Spinal cord (tissue), 10 donors: ENCODE measurements around the gene IL36A. TPM values are rescaled to one million over a fixed set of nuclear protein-coding genes. Genes with fewer than 3 reads are reported as not detected.
A peak's percentile ranks its signal among the peaks of the same experiment; 100 is the strongest.

Source experiments
- DNase-seq, 6 donors: peaks; one replicate each; pipeline versions ENCODE4 v3.0.0 to v3.0.0-alpha.2; 2013 to 2015; ENCODE audit warnings: low spot score in 6 of 6, low read depth in 4 of 6
- H3K27ac ChIP-seq: one replicate; pipeline ENCODE4 v1.5.1; 2013; ENCODE audit warnings: low read depth, low read length, control low read depth
- H3K27me3 ChIP-seq: one replicate; pipeline ENCODE4 v1.6.1; 2013; ENCODE audit warnings: low read length; ENCODE audit not compliant: control insufficient read depth, insufficient read depth
- H3K36me3 ChIP-seq: one replicate; pipeline ENCODE4 v1.6.1; 2013; ENCODE audit warnings: low read length; ENCODE audit not compliant: control insufficient read depth, insufficient read depth
- H3K4me1 ChIP-seq: one replicate; pipeline ENCODE4 v1.6.1; 2013; ENCODE audit warnings: low read length; ENCODE audit not compliant: control insufficient read depth, insufficient read depth
- H3K4me3 ChIP-seq: one replicate; pipeline ENCODE4 v1.5.1; 2013; ENCODE audit warnings: low read depth, low read length, control low read depth
- H3K9me3 ChIP-seq: one replicate; pipeline ENCODE4 v1.6.1; 2013; ENCODE audit warnings: low read length; ENCODE audit not compliant: control insufficient read depth, insufficient read depth
- WGBS: methylation state at CpG from one replicate; pipeline ENCODE4 v1.1.5; 2013; ENCODE audit warnings: missing lambda C conversion rate; ENCODE audit not compliant: insufficient coverage; 5-methylcytosine and 5-hydroxymethylcytosine counted together
- polyA plus RNA-seq, 2 donors: library from polyadenylated mRNA; unstranded; fragments of 120-200 nt; gene quantifications; one replicate each; pipeline ENCODE4 v1.2.1, GENCODE V29; 2013; ENCODE audit not compliant: insufficient read length in 2 of 2
- total RNA-seq, 2 donors: library from RNA; depleted of rRNA in 1 of 2; stranded (reverse); fragments of 120-200 nt in 1 of 2; fragments of >200 nt in 1 of 2; gene quantifications; one replicate each; pipeline versions ENCODE4 v1.2.3 to v1.2.4, GENCODE V29; 2013 to 2014
- donor health status: healthy.

The IL36A gene
- total and polyA plus RNA-seq, 4 donors, result not detected

DNA sequence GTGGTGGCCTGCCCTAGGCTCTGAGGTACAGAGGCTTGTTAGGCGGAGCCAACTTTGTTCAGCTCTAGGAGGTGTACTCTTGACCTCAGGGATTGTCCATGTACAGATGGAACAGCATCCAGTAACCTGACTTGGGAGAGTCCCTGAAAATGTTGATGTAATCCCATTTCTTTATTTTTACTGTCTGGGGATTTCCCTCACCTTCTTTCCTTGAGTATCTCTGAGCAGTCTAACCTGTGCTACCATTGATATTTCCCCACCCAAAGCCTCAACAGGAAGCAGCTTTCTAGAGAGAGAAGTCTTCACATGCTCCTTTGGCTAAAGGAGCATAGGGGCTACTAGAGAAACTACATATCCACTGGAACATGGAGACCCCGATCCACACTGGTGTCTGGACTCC, 10.4 kb downstream of the IL36A start:
- Histone ChIP-seq H3K4me3 (no peak overlapping the region), H3K27ac (no peak overlapping the region), H3K27me3 (no peaks in the 10 kb centered on the region), H3K4me1 (no peaks in the 10 kb centered on the region), H3K9me3 (no peaks in the 10 kb centered on the region), H3K36me3 (no peaks in the 10 kb centered on the region)
- WGBS, result 88% methylated on average over 2 of the region's 2 CpGs
- DNase-seq, result no peak

GRCh38 chr2:113018509-113018908, 13.2 kb downstream of the IL36A start:
- Histone ChIP-seq H3K4me3 (no peak overlapping the region), H3K27ac (no peak overlapping the region), H3K9me3 (no peaks in the 10 kb centered on the region), H3K4me1 (no peaks in the 10 kb centered on the region), H3K36me3 (no peaks in the 10 kb centered on the region), H3K27me3 (no peaks in the 10 kb centered on the region)
- DNase-seq, result no peak
- WGBS, result 64% methylated on average over 3 of the region's 3 CpGs

DNA sequence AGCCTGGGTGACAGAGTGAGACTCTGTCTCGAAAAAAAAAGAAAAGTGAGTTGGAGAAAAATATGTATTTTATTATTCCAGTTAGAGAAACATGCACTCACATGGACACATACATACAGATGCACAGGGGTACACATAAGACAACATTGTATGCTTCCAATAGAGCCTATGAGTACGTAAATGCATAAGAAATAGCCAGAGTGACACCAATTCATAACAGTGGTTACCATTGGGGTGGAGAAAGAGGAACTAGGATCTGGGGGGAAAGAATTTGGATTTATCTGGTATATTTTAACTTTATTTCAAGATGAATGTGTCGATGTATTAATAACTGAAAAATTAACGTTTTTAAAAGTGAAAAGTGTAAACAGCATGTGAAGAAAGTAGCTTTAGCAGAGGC, 16.1 kb downstream of the IL36A start:
- no CpG with 5 or more reads among the region's 4 CpGs for WGBS

GRCh38 chr2:113024764-113025163, 19.5 kb downstream of the IL36A start:
- Histone ChIP-seq H3K27me3 (peaks cover 6% of the 10 kb centered on the region), H3K27ac (no peak overlapping the region), H3K4me1 (no peaks in the 10 kb centered on the region), H3K4me3 (no peak overlapping the region), H3K9me3 (no peaks in the 10 kb centered on the region), H3K36me3 (no peaks in the 10 kb centered on the region)
- 100% methylated on average over 1 of the region's 2 CpGs for WGBS
- no peak for DNase-seq

More for the DNA sequence above, 16.1 kb downstream of the IL36A start:
- no peaks in the 10 kb centered on the region for H3K4me1 ChIP-seq
- DNase-seq, result no peak
- H3K9me3 ChIP-seq, result no peaks in the 10 kb centered on the region
- no peak overlapping the region for H3K27ac ChIP-seq
- no peaks in the 10 kb centered on the region for H3K27me3 ChIP-seq
- H3K36me3 ChIP-seq, result no peaks in the 10 kb centered on the region
- no peak overlapping the region for H3K4me3 ChIP-seq

DNA sequence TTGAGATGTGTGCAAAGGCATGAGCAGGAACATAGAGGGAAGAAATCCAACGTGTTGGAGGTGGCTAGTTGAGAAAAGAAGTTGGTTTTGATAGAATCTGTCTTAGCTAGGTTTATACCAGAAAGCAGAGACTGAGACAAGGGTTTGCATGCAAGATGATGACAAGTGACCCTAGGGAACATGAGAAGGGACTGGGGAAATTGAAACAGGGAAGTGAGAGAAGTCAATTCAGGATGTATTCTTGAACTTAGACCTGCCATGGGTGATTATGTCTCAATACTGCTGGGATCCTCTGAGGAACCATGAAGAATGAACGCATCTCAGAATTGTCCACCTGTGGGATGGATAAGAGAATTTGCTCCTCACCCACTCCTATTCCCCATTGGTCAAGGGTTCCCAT, 20.5 kb downstream of the IL36A start:
- no peak for DNase-seq
- Histone ChIP-seq H3K9me3 (no peaks in the 10 kb centered on the region), H3K4me1 (no peaks in the 10 kb centered on the region), H3K27me3 (peaks cover 6% of the 10 kb centered on the region), H3K36me3 (no peaks in the 10 kb centered on the region), H3K27ac (no peak overlapping the region), H3K4me3 (no peak overlapping the region)
- WGBS, result 40% methylated on average over 1 of the region's 2 CpGs

GRCh38 chr2:113027691-113028090, 22.4 kb downstream of the IL36A start:
- no peak for DNase-seq
- Histone ChIP-seq H3K27me3 (peaks cover 6% of the 10 kb centered on the region), H3K9me3 (no peaks in the 10 kb centered on the region), H3K36me3 (no peaks in the 10 kb centered on the region), H3K4me3 (no peak overlapping the region), H3K27ac (no peak overlapping the region), H3K4me1 (no peaks in the 10 kb centered on the region)
- WGBS, result 73% methylated on average over 1 of the region's 2 CpGs

DNA sequence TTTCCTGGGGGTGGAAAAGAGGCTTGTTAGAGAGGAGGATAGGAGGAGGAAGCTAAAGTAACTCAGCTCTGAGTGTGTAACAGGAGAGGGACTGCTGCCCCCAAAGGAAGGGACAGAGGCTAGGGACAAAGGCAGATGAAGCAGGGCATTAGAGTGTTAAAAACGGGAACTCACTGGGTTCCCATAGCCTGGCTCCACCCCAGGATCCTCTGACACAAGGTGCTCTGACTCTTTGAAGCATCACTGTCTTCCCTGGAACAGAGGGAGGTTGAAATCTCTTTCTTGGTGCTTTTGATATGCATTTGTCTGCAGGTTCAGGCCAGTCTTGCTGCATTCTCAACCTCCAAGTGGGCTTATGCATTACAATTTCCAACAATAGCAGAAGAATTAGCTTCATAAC, 22.9 kb downstream of the IL36A start:
- Histone ChIP-seq H3K36me3 (no peaks in the 10 kb centered on the region), H3K4me1 (no peaks in the 10 kb centered on the region), H3K4me3 (no peak overlapping the region), H3K27ac (no peak overlapping the region), H3K9me3 (no peaks in the 10 kb centered on the region), H3K27me3 (peaks cover 6% of the 10 kb centered on the region)
- peak in 1 of 6 donors; percentile 5 for DNase-seq
- WGBS, result 13% methylated on average over 1 of the region's 1 CpG

GRCh38 chr2:113032737-113033136, 27.5 kb downstream of the IL36A start:
- Histone ChIP-seq H3K4me3 (no peak overlapping the region), H3K4me1 (no peaks in the 10 kb centered on the region), H3K27me3 (peaks cover 3% of the 10 kb centered on the region), H3K27ac (no peak overlapping the region), H3K36me3 (no peaks in the 10 kb centered on the region), H3K9me3 (no peaks in the 10 kb centered on the region)
- 100% methylated on average over 1 of the region's 1 CpG for WGBS
- no peak for DNase-seq

DNA sequence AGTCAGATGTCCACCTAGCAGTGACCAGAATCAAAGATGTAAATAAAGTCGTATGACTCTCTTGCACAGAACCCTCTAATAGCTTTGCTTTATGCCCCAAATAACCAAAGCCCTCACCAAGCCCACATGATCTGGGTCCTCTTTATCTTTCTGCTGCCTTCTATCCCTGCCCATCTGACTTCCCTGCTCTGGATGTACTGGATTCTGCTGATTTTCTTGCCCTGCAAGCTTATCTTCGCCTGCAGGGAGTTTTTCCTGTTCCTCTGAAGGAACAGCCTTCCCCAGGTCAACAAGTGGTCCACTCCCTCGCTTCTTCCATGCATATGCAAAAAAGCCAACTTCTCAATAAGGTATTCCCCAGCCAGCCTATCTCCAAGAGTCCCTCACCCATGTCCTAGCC, 28.8 kb downstream of the IL36A start:
- Histone ChIP-seq H3K27ac (no peak overlapping the region), H3K4me3 (no peak overlapping the region), H3K27me3 (no peaks in the 10 kb centered on the region), H3K9me3 (no peaks in the 10 kb centered on the region), H3K4me1 (no peaks in the 10 kb centered on the region), H3K36me3 (no peaks in the 10 kb centered on the region)
- no peak for DNase-seq
- 75% methylated on average over 3 of the region's 3 CpGs for WGBS

GRCh38 chr2:113036763-113037162, 31.5 kb downstream of the IL36A start:
- Histone ChIP-seq H3K9me3 (no peaks in the 10 kb centered on the region), H3K4me1 (no peaks in the 10 kb centered on the region), H3K27me3 (no peaks in the 10 kb centered on the region), H3K4me3 (no peak overlapping the region), H3K27ac (no peak overlapping the region), H3K36me3 (no peaks in the 10 kb centered on the region)
- DNase-seq, result no peak
- WGBS, result 91% methylated on average over 9 of the region's 9 CpGs
